BE2C (cell line): ENCODE data around the gene PITRM1.

ENCODE experiments used
- DNase-seq: peaks from one replicate; pipeline ENCODE4 v3.0.0-alpha.2; 2020
- H3K27me3 ChIP-seq: fragments of 250-450 bp; sonication (Bioruptor Pico); 2 replicates; pipeline ENCODE4 v1.5.1; 2020; ENCODE audit warnings: mild to moderate bottlenecking
- H3K36me3 ChIP-seq: fragments of 250-450 bp; sonication (Bioruptor Pico); 2 replicates; pipeline ENCODE4 v1.5.1; 2020; ENCODE audit warnings: mild to moderate bottlenecking
- H3K4me1 ChIP-seq: fragments of 250-450 bp; sonication (Bioruptor Pico); 2 replicates; pipeline ENCODE4 v1.5.1; 2020
- H3K4me3 ChIP-seq: 2 replicates; pipeline ENCODE4 v1.5.1; 2011; ENCODE audit warnings: low read depth, low read length
- H3K9me3 ChIP-seq: fragments of 250-450 bp; sonication (Bioruptor Pico); 2 replicates; pipeline ENCODE4 v1.5.1; 2020
- TF ChIP-seq, protein P1 (sequence below): IDR thresholded peaks from 2 replicates; pipeline ENCODE4 v1.5.1; 2012; ENCODE audit warnings: mild to moderate bottlenecking, low read depth, low read length

PITRM1 gene

DNA sequence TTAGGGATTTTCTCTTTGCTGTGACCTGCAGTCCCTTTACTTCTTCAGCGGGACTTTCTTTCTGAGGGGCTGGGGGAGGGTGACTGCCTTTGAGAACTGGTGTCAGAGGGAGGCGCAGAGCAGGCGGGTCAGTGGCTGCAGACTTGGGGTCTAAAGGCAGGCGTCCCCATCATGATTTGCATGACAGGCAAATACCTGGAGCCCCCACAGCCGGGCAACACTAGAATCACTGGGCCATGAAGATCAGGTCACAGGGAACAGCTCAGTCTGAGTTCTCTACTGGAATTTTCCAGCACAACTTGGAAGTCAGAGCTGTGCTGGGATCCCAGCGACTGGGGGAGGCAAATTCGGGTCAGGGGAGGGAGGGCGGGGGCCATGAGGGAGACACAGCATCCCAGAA lies 29.2 kb upstream of the PITRM1 start:
- peaks cover 20% of the 10 kb centered on the region; the same call in 1 of the 2 replicates for H3K27me3 ChIP-seq
- H3K36me3 ChIP-seq = no peaks in the 10 kb centered on the region
- no peaks in the 10 kb centered on the region; the same call in 1 of the 2 replicates for H3K4me1 ChIP-seq
- no peak for DNase-seq
- TF ChIP-seq, protein P1, sequence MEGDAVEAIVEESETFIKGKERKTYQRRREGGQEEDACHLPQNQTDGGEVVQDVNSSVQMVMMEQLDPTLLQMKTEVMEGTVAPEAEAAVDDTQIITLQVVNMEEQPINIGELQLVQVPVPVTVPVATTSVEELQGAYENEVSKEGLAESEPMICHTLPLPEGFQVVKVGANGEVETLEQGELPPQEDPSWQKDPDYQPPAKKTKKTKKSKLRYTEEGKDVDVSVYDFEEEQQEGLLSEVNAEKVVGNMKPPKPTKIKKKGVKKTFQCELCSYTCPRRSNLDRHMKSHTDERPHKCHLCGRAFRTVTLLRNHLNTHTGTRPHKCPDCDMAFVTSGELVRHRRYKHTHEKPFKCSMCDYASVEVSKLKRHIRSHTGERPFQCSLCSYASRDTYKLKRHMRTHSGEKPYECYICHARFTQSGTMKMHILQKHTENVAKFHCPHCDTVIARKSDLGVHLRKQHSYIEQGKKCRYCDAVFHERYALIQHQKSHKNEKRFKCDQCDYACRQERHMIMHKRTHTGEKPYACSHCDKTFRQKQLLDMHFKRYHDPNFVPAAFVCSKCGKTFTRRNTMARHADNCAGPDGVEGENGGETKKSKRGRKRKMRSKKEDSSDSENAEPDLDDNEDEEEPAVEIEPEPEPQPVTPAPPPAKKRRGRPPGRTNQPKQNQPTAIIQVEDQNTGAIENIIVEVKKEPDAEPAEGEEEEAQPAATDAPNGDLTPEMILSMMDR = no peak
- H3K4me3 ChIP-seq = no peak overlapping the region
- H3K9me3 ChIP-seq = no peaks in the 10 kb centered on the region

DNA sequence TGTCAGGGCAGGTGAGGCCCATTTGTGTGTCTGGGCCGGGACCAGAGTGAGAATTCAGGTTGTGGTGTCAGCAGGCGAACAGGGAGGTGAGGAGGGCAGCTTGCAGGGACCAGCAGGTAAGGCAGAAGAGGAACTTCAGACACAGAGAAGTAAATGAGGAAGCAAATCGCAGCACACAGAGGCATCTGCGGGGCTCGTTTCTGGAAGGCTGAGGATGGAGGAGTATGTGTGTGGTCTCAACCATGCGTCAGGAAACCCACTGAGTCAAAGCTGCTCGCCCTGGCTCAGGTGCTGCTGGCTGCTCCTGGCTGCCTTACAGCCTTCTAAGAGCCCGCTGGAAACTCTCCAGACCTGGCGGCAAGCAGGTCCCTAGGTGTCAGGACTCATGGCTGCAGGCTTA lies 26.9 kb upstream of the PITRM1 start:
- DNase-seq = no peak
- Histone ChIP-seq H3K4me3 (no peak overlapping the region), H3K27me3 (peaks cover 17% of the 10 kb centered on the region; the same call in 1 of the 2 replicates), H3K4me1 (no peaks in the 10 kb centered on the region; the same call in 1 of the 2 replicates), H3K36me3 (no peaks in the 10 kb centered on the region), H3K9me3 (no peaks in the 10 kb centered on the region)
- TF ChIP-seq, protein P1 = no peak

DNA sequence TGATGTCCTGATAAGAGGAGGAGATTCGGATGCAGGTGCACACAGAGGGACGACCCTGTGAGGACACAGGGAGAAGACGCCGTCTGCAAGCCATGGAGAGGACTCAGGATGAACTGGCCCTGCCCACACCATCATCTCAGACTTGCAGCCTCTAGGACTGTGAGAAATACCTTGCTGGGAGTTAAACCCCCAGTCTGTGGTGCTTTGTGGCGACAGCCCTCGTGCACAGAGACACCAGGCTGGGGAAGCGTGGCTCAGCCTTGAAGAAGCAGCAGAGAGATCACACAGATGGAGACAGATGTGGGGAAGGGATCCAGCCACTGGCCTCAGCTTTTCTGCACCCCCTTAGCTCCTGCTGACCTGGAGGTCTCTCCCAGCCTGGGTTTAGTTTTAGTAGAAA lies 26.3 kb upstream of the PITRM1 start:
- Histone ChIP-seq H3K36me3 (no peaks in the 10 kb centered on the region), H3K4me1 (no peaks in the 10 kb centered on the region; the same call in 1 of the 2 replicates), H3K27me3 (peaks cover 17% of the 10 kb centered on the region; the same call in 1 of the 2 replicates), H3K9me3 (no peaks in the 10 kb centered on the region), H3K4me3 (no peak overlapping the region)
- DNase-seq = no peak
- TF ChIP-seq, protein P1 = no peak

DNA sequence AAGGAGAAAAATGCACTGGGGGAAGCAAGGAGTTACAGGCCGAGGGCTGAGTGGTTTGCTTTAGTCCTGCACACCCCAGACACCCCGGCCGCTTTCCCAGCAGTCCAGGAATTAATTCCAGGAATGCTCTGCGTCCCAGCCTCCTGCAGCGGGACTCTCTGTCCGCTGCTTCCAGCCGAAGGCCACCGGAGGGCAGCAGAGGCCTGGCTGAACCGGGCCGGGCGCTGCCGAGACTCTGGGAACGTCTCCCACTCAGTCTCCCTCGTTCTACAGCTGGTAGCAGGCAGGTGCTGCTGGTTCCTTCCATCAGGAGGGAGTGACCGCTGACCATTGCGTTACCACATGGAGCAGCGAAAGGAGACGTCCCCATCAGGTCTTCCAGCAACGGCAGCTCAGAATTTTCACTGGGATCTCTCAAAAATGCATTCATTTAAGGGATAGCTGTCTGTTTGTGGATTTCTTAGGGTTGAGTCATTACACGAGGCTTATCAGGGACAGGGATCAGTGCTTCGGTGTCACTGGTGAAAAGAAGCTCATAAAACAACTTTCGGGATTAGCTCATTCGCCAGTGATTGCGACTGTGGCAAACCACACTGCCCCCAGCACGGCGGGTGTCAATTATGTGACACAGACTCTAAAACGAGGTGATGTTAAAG lies 24.9 kb upstream of the PITRM1 start:
- no peaks in the 10 kb centered on the region for H3K36me3 ChIP-seq
- H3K4me3 ChIP-seq = peak overlapping the region; percentile 35
- no peaks in the 10 kb centered on the region for H3K9me3 ChIP-seq
- DNase-seq = peak; percentile 77
- H3K27me3 ChIP-seq = peaks cover 13% of the 10 kb centered on the region; the same call in 1 of the 2 replicates
- TF ChIP-seq, protein P1 = peak; percentile 84
- H3K4me1 ChIP-seq = no peaks in the 10 kb centered on the region; the same call in 1 of the 2 replicates

DNA sequence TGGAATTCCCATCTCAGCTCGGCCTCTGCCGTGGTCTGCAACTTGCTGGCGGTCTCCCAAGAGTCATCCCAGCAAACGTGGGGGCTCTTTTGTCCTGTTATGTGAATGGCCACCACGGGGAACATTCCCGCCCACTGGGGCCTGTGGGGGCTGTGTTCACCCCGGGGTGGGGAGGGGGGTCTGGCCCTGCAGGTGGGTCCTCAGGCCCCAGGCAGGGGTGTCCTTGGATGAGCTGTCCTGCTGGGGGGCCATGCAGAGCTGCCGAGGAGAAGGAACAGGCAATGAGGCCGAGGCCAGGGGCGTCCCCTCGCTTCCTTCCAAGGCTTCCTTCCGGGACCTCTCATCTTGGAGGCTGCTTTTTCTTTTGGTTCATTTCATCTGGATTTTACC lies 24.4 kb upstream of the PITRM1 start:
- H3K4me3 ChIP-seq = no peak overlapping the region
- no peaks in the 10 kb centered on the region for H3K36me3 ChIP-seq
- no peaks in the 10 kb centered on the region for H3K9me3 ChIP-seq
- DNase-seq = no peak
- TF ChIP-seq, protein P1 = no peak
- H3K27me3 ChIP-seq = peaks cover 13% of the 10 kb centered on the region; the same call in 1 of the 2 replicates
- no peaks in the 10 kb centered on the region; the same call in 1 of the 2 replicates for H3K4me1 ChIP-seq

DNA sequence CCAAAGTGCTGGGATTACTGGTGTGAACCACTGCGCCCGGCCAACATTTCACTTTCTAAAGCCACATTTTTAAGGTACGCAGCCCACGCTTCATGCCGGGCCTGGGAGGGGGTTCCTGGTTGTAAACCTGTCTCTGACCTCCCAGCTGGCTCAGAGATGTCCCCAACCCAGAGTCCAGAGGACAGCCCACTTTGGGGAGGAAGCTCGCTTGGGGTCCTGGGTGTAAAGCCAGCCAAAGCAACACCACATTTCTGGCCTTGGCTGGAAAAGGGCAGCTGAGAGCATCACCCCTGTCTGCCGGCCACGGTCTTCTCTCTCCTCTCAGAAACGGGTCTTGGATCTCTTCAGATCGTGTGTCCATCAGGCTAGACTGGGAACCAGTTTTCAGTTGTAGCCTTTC lies 23.9 kb upstream of the PITRM1 start:
- TF ChIP-seq, protein P1 = no peak
- no peaks in the 10 kb centered on the region for H3K9me3 ChIP-seq
- no peak for DNase-seq
- H3K36me3 ChIP-seq = no peaks in the 10 kb centered on the region
- H3K27me3 ChIP-seq = peaks cover 13% of the 10 kb centered on the region; the same call in 1 of the 2 replicates
- no peaks in the 10 kb centered on the region; the same call in 1 of the 2 replicates for H3K4me1 ChIP-seq
- no peak overlapping the region for H3K4me3 ChIP-seq
